ENCODE results near the gene NUP54.

DNA sequence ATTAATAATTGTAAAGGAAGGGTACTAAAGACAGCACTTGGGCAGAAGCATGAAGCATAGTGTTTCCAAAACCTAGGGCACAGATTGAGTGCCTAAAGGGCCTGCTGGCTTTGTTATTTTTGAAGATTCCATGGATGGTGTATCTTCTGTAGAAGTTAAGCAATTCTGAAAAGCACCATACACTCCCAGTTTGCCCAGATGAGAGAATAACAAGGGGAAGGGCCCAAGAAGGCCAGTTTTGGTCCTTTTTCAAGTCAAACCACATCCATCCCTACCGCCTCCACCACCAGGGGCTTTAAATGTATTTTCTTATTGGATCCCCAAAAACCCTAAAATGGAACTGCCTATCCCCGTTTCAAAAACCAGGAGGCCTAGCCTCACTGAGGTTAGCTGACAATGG, 48.2 kb upstream of the NUP54 start:
- TF ChIP-seq, protein P1, sequence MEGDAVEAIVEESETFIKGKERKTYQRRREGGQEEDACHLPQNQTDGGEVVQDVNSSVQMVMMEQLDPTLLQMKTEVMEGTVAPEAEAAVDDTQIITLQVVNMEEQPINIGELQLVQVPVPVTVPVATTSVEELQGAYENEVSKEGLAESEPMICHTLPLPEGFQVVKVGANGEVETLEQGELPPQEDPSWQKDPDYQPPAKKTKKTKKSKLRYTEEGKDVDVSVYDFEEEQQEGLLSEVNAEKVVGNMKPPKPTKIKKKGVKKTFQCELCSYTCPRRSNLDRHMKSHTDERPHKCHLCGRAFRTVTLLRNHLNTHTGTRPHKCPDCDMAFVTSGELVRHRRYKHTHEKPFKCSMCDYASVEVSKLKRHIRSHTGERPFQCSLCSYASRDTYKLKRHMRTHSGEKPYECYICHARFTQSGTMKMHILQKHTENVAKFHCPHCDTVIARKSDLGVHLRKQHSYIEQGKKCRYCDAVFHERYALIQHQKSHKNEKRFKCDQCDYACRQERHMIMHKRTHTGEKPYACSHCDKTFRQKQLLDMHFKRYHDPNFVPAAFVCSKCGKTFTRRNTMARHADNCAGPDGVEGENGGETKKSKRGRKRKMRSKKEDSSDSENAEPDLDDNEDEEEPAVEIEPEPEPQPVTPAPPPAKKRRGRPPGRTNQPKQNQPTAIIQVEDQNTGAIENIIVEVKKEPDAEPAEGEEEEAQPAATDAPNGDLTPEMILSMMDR (conservative IDR thresholded peaks at IDR 0.05; ENCODE audit: low read depth, low read length) = no peak
- TF ChIP-seq EZH2 (IDR thresholded peaks at IDR 0.05; ENCODE audit: borderline replicate concordance, low read depth, low read length, poor library complexity, severe bottlenecking) = no peak

Data from A673 (cell line).